Measurements from ENCODE around the gene VAC14.

VAC14 gene

GRCh38 chr16:70780546-70780945, 20.4 kb downstream of the VAC14 start:
- no peak for TF ChIP-seq CTCF (IDR thresholded peaks at IDR 0.05; ENCODE audit: low read depth, low read length)

GRCh38 chr16:70779361-70779760, 21.6 kb downstream of the VAC14 start:
- Histone ChIP-seq H3K27ac (no peak overlapping the region), H3K9me3 (ENCODE audit: severe bottlenecking) (no peaks in the 10 kb centered on the region), H3K36me3 (peaks cover 72% of the 10 kb centered on the region), H3K4me3 (ENCODE audit: low read depth, low read length) (no peak overlapping the region), H3K27me3 (ENCODE audit: insufficient read depth, low read depth, severe bottlenecking) (no peaks in the 10 kb centered on the region)
- no peak for TF ChIP-seq CTCF (IDR thresholded peaks at IDR 0.05; ENCODE audit: low read depth, low read length)
- no peak for DNase-seq

More at GRCh38 chr16:70780546-70780945, 20.4 kb downstream of the VAC14 start:
- Histone ChIP-seq H3K9me3 (ENCODE audit: severe bottlenecking) (no peaks in the 10 kb centered on the region), H3K27ac (no peak overlapping the region), H3K36me3 (peaks cover 71% of the 10 kb centered on the region), H3K27me3 (ENCODE audit: insufficient read depth, low read depth, severe bottlenecking) (no peaks in the 10 kb centered on the region), H3K4me3 (ENCODE audit: low read depth, low read length) (no peak overlapping the region)
- no peak for DNase-seq

- no peak for TF ChIP-seq CTCF (IDR thresholded peaks at IDR 0.05; ENCODE audit: low read depth, low read length)
- no peak overlapping the region for H3K27ac ChIP-seq
These were observed 22.1 kb downstream of the VAC14 start for GRCh38 chr16:70778901-70779309.

GRCh38 chr16:70777973-70778406, 23.0 kb downstream of the VAC14 start:
- Histone ChIP-seq H3K9me3 (ENCODE audit: severe bottlenecking) (no peaks in the 10 kb centered on the region), H3K27me3 (ENCODE audit: insufficient read depth, low read depth, severe bottlenecking) (no peaks in the 10 kb centered on the region), H3K27ac (no peak overlapping the region), H3K4me3 (ENCODE audit: low read depth, low read length) (no peak overlapping the region), H3K36me3 (peaks cover 64% of the 10 kb centered on the region)
- no peak for DNase-seq
- no peak for TF ChIP-seq CTCF (IDR thresholded peaks at IDR 0.05; ENCODE audit: low read depth, low read length)

More at GRCh38 chr16:70778901-70779309, 22.1 kb downstream of the VAC14 start:
- Histone ChIP-seq H3K27me3 (ENCODE audit: insufficient read depth, low read depth, severe bottlenecking) (no peaks in the 10 kb centered on the region), H3K36me3 (peaks cover 68% of the 10 kb centered on the region), H3K4me3 (ENCODE audit: low read depth, low read length) (no peak overlapping the region), H3K9me3 (ENCODE audit: severe bottlenecking) (no peaks in the 10 kb centered on the region)
- no peak for DNase-seq

- no peak for TF ChIP-seq CTCF (IDR thresholded peaks at IDR 0.05; ENCODE audit: low read depth, low read length)
- no peak overlapping the region for H3K4me3 ChIP-seq (ENCODE audit: low read depth, low read length)
- H3K36me3 ChIP-seq, result peaks cover 61% of the 10 kb centered on the region
- no peaks in the 10 kb centered on the region for H3K27me3 ChIP-seq (ENCODE audit: insufficient read depth, low read depth, severe bottlenecking)
- DNase-seq, result no peak
- no peaks in the 10 kb centered on the region for H3K9me3 ChIP-seq (ENCODE audit: severe bottlenecking)
- H3K27ac ChIP-seq, result no peak overlapping the region
These were observed 23.5 kb downstream of the VAC14 start for GRCh38 chr16:70777496-70777895.

- no peaks in the 10 kb centered on the region for H3K27me3 ChIP-seq (ENCODE audit: insufficient read depth, low read depth, severe bottlenecking)
These were observed 25.6 kb downstream of the VAC14 start for GRCh38 chr16:70775399-70775798.

More at GRCh38 chr16:70775399-70775798, 25.6 kb downstream of the VAC14 start:
- no peak overlapping the region for H3K4me3 ChIP-seq (ENCODE audit: low read depth, low read length)
- peaks cover 54% of the 10 kb centered on the region for H3K36me3 ChIP-seq
- no peaks in the 10 kb centered on the region for H3K9me3 ChIP-seq (ENCODE audit: severe bottlenecking)
- TF ChIP-seq CTCF (IDR thresholded peaks at IDR 0.05; ENCODE audit: low read depth, low read length), result no peak
- DNase-seq, result no peak
- no peak overlapping the region for H3K27ac ChIP-seq
